RCC 7860 (cell line): ENCODE data around the gene RPGRIP1L.

Experiments
- DNase-seq: peaks from one replicate; pipeline ENCODE4 v3.0.0-alpha.2; 2015; ENCODE audit warnings: low spot score
- FAIRE-seq: peaks from 2 replicates; lab custom pipeline; 2012; peaks lifted over from hg19 to GRCh38; lab: Jason Lieb, UNC

The RPGRIP1L gene

DNA sequence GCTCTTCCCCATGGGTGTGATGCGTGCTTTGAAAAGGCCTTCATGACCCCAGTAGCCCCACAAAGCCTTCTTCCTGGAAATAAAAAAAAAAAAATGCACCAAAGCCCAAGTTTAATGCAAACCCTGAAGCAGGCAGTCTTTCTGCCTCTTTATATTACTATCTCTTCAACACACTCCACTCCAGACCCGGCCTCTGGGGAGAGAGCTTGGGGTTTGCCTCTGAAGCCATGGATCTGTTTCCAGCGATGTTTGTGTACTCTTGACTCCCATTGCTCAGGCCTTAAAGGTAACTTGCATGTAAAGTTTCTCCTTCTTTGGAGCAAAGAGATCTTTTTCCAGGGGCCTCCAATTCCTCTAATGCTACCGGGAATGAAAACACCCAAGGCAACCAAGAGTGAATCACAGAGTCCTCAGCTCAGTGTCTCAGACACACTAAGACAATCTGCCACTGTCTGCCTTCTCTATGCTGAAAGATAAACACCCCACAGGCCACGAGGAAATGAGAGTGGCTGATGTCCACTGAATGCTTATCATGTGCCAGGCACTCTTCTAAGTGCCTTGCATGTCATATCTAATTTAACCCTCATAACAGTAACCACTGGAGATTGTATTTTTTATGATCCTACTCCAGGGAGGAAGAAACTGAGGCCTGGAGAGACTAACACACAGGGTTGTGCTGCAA lies 144.2 kb downstream of the RPGRIP1L start:
- FAIRE-seq, result no peak
- DNase-seq, result no peak

DNA sequence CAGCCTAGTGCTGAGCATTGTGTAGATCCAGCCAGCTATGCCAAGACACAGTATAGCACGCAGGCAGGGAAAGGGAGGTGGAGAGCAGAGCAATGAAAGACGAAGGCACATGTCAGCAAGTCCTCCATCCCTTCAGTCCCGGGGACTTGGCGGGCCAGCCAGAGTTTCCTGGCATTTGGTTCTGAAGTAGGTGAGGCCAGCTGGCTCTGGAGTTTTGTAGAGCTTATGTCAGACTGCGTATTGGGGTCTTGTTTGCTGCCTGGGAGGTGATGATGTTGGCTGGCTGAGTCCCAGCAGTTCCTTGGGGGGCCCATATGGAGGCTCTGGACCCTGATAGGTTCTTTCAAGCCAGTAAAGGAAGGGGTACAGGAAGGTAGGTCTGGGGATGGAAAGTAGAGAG lies 144.9 kb downstream of the RPGRIP1L start:
- DNase-seq, result no peak
- no peak for FAIRE-seq

DNA sequence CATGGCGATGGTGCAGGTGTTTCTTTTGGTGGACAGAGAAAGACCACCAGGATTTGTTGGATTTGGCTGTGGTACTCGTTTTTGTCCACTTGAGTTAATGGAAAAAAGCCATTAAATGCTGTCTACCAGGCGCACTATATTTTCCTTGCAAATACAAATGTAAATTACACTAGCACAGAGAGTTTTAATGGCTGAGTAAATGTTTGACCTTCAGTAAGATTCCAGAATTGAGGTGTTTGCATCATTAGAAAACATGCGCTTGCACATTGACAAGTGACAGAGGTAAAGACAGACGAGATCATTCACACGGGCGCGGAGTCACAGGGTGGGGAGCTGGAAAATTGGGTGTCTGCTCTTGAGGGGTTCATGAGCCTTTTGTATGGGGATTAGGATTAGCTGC lies 147.1 kb downstream of the RPGRIP1L start:
- DNase-seq (no peak), FAIRE-seq (no peak)

DNA sequence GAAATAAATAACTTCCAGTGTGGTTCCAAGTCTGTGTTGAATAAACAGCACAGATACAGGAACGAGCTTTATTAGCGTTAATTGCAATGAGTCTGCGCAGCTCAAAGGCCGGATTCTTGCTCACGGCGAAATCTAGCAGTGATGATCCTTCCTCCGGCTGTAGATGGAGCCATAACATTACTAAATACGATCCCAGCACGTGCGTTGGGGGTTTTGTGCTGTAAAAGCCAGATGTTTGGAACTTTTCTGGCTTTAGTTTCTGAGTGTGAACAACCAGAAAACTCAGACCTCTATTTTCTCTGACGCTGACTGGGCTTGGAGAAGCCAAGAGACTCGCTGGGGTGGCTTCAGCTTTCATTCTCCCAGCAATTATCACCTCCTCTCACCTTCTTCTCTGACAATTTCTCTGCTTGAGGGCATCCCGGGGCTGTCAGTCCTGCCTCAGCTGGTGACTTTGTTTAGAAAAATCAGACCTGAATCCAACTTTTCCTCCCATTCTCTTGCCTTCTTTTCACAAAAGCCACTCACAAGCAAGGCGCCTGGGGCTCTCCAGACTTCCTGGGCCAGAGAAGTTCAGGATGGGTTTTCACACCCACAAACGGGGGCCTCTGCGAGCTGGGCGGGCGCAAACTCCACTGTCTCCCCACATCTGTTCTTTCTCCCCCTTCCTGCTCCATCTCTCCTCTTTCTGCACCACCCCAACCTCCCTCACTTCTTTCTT lies 153.5 kb downstream of the RPGRIP1L start:
- DNase-seq (peak; percentile 22), FAIRE-seq (peak; percentile 32)
